ENCODE results near the gene NDUFS6. TPM values are rescaled to one million over a fixed set of nuclear protein-coding genes. Genes with fewer than 3 reads are reported as not detected.
A peak's percentile ranks its signal among the peaks of the same experiment; 100 is the strongest.
"Not testable (repeated sequence)": the region's sequence is repeated elsewhere in the genome, so short reads cannot be mapped to it uniquely, and the experiment has no call there.

NDUFS6 gene
- polyA plus RNA-seq, 6 donors from 2014 or later: 39.0 to 60.6 (median 47.3) TPM

- no peak overlapping the region for H3K4me3 Mint-ChIP-seq
- no peak overlapping the region for H3K27ac Mint-ChIP-seq
- H3K36me3 Mint-ChIP-seq: no peaks in the 10 kb centered on the region
- H3K9me3 Mint-ChIP-seq: no peaks in the 10 kb centered on the region
- peaks cover 9 to 21% (median 16%) of the 10 kb centered on the region in 3 donors for H3K27me3 Mint-ChIP-seq
- ATAC-seq (ENCODE audit: low read depth in 2 of 2): no peak
- DNase-seq: no peak
- peaks cover 0 to 5% (median 0%) of the 10 kb centered on the region in 3 donors for H3K4me1 Mint-ChIP-seq
Observed at GRCh38 chr5:1833264-1834021, 32.2 kb downstream of the NDUFS6 start.

GRCh38 chr5:1834022-1834551 is 32.9 kb downstream of the NDUFS6 start:
- Mint-ChIP-seq H3K27ac (peak overlapping the region in 1 of 6 donors; percentile 73), H3K9me3 (no peaks in the 10 kb centered on the region), H3K4me1 (peaks cover 0 to 5% (median 0%) of the 10 kb centered on the region in 3 donors), H3K27me3 (peaks cover 9 to 24% (median 21%) of the 10 kb centered on the region in 3 donors), H3K4me3 (no peak overlapping the region), H3K36me3 (no peaks in the 10 kb centered on the region)
- DNase-seq: no peak
- ATAC-seq (ENCODE audit: low read depth in 2 of 2): no peak

- Mint-ChIP-seq H3K9me3 (no peaks in the 10 kb centered on the region), H3K4me1 (peaks cover 0 to 5% (median 0%) of the 10 kb centered on the region in 3 donors), H3K27me3 (peaks cover 17 to 32% (median 27%) of the 10 kb centered on the region in 3 donors), H3K4me3 (peak overlapping the region in 1 of 8 donors; percentile 42), H3K36me3 (no peaks in the 10 kb centered on the region), H3K27ac (no peak overlapping the region)
- no peak for ATAC-seq (ENCODE audit: low read depth in 2 of 2)
- no peak for DNase-seq
Observed at GRCh38 chr5:1834721-1835429, 33.7 kb downstream of the NDUFS6 start.

- H3K4me1 Mint-ChIP-seq: peaks cover 0 to 5% (median 0%) of the 10 kb centered on the region in 3 donors
- DNase-seq (no peak), ATAC-seq (ENCODE audit: low read depth in 2 of 2) (no peak)
- peaks cover 19 to 37% (median 33%) of the 10 kb centered on the region in 3 donors for H3K27me3 Mint-ChIP-seq
- no peaks in the 10 kb centered on the region for H3K36me3 Mint-ChIP-seq
- no peak overlapping the region for H3K27ac Mint-ChIP-seq
- H3K9me3 Mint-ChIP-seq: no peaks in the 10 kb centered on the region
- H3K4me3 Mint-ChIP-seq: no peak overlapping the region
Observed at GRCh38 chr5:1835431-1835830, 34.2 kb downstream of the NDUFS6 start.

DNA sequence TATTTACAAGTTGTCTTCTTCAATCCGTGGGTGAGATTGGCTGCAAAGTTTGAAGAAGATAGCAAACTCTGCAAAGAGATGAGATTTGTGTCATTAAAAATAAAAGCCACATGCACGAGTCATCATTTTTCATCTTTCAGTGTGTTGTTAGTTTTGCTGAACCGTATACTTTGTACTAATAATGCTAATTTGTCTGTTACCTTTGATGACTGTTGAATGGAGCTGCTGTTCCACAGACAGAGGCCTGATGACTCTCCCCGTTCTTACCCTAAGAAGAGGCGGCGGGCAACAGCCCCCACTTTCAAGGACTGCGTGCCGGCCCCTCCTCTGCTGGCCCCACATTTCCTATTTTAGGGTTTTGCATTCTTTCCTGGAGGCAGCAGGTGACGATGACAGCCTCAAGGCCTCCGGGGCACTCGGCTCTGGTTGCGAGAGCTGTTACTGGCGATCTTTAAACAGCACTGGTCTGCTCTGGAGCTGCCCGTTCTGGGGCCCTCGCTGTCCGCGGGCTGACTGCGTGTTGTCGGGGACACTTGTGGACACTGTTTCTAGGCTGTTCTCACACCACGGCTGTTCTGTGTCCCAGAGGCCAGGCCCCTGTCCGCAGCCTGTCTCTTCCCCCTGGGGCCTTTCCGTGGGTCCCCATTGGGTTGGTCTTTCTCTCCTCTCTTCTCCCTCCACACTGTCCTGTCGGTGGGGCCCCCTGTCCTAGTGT is 35.1 kb downstream of the NDUFS6 start:
- Mint-ChIP-seq H3K27ac (no peak overlapping the region), H3K36me3 (no peaks in the 10 kb centered on the region), H3K4me3 (no peak overlapping the region), H3K4me1 (no peaks in the 10 kb centered on the region), H3K27me3 (peaks cover 22 to 39% (median 37%) of the 10 kb centered on the region in 3 donors), H3K9me3 (no peaks in the 10 kb centered on the region)
- DNase-seq: no peak
- no peak for ATAC-seq (ENCODE audit: low read depth in 2 of 2)

DNA sequence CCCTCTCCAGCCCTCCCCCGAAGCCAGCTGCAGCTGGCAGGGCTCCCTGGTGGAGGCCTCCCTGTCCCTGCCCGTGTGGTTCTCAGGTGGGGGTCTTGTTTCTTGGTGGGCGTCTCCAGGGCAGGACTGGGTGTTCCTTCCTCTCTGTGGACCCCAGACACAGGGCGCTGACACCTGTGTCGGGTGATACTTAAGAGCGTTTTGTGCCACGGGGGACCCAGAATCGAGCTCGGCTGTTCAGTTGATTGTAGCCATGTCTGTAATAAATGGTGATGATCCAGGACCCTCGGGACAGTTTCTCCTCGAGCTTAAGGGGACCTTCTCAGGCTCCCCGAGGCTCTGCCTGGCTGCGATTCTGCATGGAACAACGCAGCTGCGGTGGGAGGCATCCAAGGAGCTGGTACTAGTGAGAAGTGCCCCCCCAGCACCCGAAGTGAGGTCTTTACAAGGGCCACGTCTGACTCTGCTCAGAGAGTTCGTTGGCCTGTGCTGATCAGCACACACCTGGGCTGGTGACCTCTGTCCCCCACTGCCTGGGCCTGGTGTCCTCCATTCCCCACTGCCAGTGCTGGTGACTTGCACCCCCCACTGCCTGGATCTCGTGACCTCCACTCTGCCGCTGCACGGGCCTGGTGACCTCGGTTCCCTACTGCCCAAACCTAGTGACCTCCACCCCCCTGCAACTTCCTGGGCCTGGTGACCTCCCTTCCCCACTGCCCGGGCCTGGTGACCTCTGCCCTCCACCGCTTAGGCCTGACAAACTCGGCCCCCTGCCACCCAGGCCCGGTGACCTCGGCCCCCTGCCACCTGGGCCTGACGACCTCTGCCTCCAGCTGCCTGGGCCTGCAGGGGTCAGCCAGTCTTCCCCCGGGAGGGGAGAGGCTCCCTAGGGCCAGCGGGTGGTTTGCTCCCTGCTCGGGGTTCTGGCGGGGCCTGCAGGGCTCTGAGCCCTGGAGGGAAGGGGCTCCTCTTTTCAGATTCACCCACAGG is 36.0 kb downstream of the NDUFS6 start:
- H3K27ac Mint-ChIP-seq: no peak overlapping the region
- no peaks in the 10 kb centered on the region for H3K9me3 Mint-ChIP-seq
- DNase-seq: no peak
- no peak for ATAC-seq (ENCODE audit: low read depth in 2 of 2)
- H3K36me3 Mint-ChIP-seq: no peaks in the 10 kb centered on the region
- no peaks in the 10 kb centered on the region for H3K4me1 Mint-ChIP-seq
- H3K4me3 Mint-ChIP-seq: no peak overlapping the region
- H3K27me3 Mint-ChIP-seq: peaks cover 23 to 39% (median 37%) of the 10 kb centered on the region in 3 donors

GRCh38 chr5:1838013-1838412 is 36.8 kb downstream of the NDUFS6 start:
- Mint-ChIP-seq H3K4me1 (no peaks in the 10 kb centered on the region), H3K4me3 (no peak overlapping the region), H3K27me3 (peaks cover 27 to 39% (median 37%) of the 10 kb centered on the region in 3 donors), H3K36me3 (no peaks in the 10 kb centered on the region), H3K9me3 (no peaks in the 10 kb centered on the region), H3K27ac (no peak overlapping the region)
- no peak for ATAC-seq (ENCODE audit: low read depth in 2 of 2)
- no peak for DNase-seq

DNA sequence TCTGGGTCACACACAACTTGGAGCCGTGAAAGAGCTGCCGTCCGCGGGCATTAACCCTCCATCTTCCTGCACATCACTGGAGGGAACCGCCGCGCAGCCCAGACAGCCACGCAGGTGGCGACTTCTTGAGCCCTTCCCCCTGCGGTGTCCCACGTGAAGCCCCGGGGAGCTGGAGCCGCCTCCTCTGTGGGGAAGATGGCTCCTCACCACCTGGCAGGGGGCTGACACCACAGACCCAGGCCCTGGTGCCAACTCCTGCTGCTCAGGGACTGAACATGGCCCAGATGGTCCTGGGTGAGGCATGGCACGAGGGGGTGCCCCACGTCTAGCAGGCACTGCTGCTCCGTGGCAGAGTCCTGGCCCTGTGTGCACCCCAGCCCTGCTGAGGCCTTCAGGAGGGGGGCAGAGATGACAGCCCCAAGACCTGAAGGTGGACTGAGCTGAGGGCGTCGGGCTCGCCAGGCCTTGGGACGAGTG is 38.9 kb downstream of the NDUFS6 start:
- no peaks in the 10 kb centered on the region for H3K4me1 Mint-ChIP-seq
- DNase-seq (no peak), ATAC-seq (ENCODE audit: low read depth in 2 of 2) (no peak)
- H3K9me3 Mint-ChIP-seq: no peaks in the 10 kb centered on the region
- no peaks in the 10 kb centered on the region for H3K36me3 Mint-ChIP-seq
- H3K27me3 Mint-ChIP-seq: peaks cover 22 to 39% (median 24%) of the 10 kb centered on the region in 3 donors
- H3K4me3 Mint-ChIP-seq: no peak overlapping the region
- H3K27ac Mint-ChIP-seq: no peak overlapping the region

DNA sequence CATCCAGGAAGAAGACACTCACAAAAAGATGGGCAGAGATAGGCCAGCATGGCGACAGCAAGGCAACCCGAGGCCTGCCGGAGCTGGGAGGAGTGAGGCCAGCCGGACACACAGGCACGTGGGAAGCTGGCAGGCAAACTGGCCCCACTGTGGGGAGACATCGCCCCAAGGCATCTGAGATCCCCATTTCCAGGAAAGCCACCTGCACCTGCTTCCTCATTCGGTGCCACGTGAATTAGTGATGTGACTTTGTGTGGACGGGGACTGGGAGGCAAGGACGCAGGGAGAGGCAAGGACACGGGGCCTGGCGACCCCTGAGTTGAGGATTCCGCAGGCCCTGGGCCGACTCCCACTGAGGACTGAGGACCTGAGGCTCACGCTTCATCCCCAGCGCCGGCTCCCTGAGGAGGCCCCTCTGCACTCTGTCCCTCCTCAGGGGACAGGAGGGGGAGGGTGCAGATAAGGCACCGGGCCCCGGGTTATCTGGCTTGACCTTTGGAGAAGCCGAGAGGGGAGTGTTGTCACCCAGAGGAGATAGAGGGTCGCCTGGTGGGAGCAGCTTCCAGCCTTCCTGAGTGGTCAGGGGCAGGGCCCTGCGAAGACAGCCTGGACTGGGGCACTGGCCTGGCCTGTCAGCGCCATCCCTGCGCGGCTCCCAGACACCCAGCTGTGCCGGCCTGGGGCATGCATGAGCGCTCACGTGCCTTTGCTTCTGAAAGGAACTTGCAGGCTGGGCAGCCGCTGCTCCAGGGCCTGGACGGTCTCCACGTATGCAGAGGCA is 39.7 kb downstream of the NDUFS6 start:
- Mint-ChIP-seq H3K27me3 (peaks cover 22 to 39% (median 22%) of the 10 kb centered on the region in 3 donors), H3K27ac (no peak overlapping the region), H3K9me3 (no peaks in the 10 kb centered on the region), H3K4me3 (no peak overlapping the region), H3K36me3 (no peaks in the 10 kb centered on the region), H3K4me1 (no peaks in the 10 kb centered on the region)
- ATAC-seq (ENCODE audit: low read depth in 2 of 2) (no peak), DNase-seq (no peak)

- Mint-ChIP-seq H3K27ac (no peak overlapping the region), H3K9me3 (no peaks in the 10 kb centered on the region), H3K36me3 (no peaks in the 10 kb centered on the region), H3K4me1 (no peaks in the 10 kb centered on the region), H3K4me3 (no peak overlapping the region), H3K27me3 (peaks cover 22 to 30% (median 26%) of the 10 kb centered on the region in 3 donors)
- no peak for DNase-seq
- ATAC-seq (ENCODE audit: low read depth in 2 of 2): no peak
Observed at GRCh38 chr5:1842004-1842819, 41.0 kb downstream of the NDUFS6 start.

GRCh38 chr5:1843761-1844160 is 42.6 kb downstream of the NDUFS6 start:
- DNase-seq, H3K27ac Mint-ChIP-seq: not testable (repeated sequence)

More at GRCh38 chr5:1843761-1844160, 42.6 kb downstream of the NDUFS6 start:
- H3K27me3 Mint-ChIP-seq: peaks cover 25 to 33% (median 29%) of the 10 kb centered on the region in 3 donors
- not testable (repeated sequence) for H3K9me3 Mint-ChIP-seq; ATAC-seq (ENCODE audit: low read depth in 2 of 2); H3K36me3 Mint-ChIP-seq; H3K4me1 Mint-ChIP-seq
- peak overlapping the region in 1 of 8 donors; percentile 35 for H3K4me3 Mint-ChIP-seq

Measured in naive B cell (primary cell).